ENCODE data around the gene MAGI3.

DNA sequence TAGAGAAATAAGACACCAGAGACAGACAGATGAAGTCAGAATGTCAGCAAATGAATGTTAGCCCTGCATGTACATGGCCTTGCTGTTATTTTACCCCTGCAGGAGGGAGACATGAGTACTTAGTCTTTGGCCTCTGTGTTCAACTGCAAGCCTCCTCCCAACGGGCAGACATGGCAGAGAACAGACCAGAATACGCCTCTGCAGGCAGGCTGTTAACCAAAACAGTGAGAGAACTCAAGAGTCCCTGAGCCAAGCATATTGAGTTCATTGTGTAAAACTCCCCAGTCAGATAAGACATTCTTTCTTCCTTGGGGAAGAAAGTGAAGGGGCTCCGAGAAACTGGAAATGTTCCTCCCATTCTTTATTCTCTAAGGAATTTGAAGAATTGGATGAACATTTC is 218.1 kb downstream of the MAGI3 start:
- no peak for TF ChIP-seq RAD21 (IDR thresholded peaks at IDR 0.05)
- TF ChIP-seq, protein P1, sequence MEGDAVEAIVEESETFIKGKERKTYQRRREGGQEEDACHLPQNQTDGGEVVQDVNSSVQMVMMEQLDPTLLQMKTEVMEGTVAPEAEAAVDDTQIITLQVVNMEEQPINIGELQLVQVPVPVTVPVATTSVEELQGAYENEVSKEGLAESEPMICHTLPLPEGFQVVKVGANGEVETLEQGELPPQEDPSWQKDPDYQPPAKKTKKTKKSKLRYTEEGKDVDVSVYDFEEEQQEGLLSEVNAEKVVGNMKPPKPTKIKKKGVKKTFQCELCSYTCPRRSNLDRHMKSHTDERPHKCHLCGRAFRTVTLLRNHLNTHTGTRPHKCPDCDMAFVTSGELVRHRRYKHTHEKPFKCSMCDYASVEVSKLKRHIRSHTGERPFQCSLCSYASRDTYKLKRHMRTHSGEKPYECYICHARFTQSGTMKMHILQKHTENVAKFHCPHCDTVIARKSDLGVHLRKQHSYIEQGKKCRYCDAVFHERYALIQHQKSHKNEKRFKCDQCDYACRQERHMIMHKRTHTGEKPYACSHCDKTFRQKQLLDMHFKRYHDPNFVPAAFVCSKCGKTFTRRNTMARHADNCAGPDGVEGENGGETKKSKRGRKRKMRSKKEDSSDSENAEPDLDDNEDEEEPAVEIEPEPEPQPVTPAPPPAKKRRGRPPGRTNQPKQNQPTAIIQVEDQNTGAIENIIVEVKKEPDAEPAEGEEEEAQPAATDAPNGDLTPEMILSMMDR (IDR thresholded peaks at IDR 0.05; ENCODE audit: low read depth, low read length, missing input control) = no peak
- no peak for TF ChIP-seq TAF1 (conservative IDR thresholded peaks at IDR 0.05)
- TF ChIP-seq FOXA1 (IDR thresholded peaks at IDR 0.05) = no peak
- no peak for TF ChIP-seq HNF4A (conservative IDR thresholded peaks at IDR 0.05)
- TF ChIP-seq, protein P2, sequence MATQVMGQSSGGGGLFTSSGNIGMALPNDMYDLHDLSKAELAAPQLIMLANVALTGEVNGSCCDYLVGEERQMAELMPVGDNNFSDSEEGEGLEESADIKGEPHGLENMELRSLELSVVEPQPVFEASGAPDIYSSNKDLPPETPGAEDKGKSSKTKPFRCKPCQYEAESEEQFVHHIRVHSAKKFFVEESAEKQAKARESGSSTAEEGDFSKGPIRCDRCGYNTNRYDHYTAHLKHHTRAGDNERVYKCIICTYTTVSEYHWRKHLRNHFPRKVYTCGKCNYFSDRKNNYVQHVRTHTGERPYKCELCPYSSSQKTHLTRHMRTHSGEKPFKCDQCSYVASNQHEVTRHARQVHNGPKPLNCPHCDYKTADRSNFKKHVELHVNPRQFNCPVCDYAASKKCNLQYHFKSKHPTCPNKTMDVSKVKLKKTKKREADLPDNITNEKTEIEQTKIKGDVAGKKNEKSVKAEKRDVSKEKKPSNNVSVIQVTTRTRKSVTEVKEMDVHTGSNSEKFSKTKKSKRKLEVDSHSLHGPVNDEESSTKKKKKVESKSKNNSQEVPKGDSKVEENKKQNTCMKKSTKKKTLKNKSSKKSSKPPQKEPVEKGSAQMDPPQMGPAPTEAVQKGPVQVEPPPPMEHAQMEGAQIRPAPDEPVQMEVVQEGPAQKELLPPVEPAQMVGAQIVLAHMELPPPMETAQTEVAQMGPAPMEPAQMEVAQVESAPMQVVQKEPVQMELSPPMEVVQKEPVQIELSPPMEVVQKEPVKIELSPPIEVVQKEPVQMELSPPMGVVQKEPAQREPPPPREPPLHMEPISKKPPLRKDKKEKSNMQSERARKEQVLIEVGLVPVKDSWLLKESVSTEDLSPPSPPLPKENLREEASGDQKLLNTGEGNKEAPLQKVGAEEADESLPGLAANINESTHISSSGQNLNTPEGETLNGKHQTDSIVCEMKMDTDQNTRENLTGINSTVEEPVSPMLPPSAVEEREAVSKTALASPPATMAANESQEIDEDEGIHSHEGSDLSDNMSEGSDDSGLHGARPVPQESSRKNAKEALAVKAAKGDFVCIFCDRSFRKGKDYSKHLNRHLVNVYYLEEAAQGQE (IDR thresholded peaks at IDR 0.05) = no peak
- TF ChIP-seq, protein P3, sequence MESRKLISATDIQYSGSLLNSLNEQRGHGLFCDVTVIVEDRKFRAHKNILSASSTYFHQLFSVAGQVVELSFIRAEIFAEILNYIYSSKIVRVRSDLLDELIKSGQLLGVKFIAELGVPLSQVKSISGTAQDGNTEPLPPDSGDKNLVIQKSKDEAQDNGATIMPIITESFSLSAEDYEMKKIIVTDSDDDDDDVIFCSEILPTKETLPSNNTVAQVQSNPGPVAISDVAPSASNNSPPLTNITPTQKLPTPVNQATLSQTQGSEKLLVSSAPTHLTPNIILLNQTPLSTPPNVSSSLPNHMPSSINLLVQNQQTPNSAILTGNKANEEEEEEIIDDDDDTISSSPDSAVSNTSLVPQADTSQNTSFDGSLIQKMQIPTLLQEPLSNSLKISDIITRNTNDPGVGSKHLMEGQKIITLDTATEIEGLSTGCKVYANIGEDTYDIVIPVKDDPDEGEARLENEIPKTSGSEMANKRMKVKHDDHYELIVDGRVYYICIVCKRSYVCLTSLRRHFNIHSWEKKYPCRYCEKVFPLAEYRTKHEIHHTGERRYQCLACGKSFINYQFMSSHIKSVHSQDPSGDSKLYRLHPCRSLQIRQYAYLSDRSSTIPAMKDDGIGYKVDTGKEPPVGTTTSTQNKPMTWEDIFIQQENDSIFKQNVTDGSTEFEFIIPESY (IDR thresholded peaks at IDR 0.05) = no peak
- TF ChIP-seq YY1 (IDR thresholded peaks at IDR 0.05) = no peak
- TF ChIP-seq FOXA2 (IDR thresholded peaks at IDR 0.05) = no peak
- TF ChIP-seq EGR1 (IDR thresholded peaks at IDR 0.05; ENCODE audit: low read depth in 2 of 2) = no peak
- no peak for TF ChIP-seq SP1 (IDR thresholded peaks at IDR 0.05)
- no peak for TF ChIP-seq GABPA (IDR thresholded peaks at IDR 0.05 in 1 of 2, conservative IDR thresholded peaks at IDR 0.05 in 1 of 2)
- TF ChIP-seq, protein P4, sequence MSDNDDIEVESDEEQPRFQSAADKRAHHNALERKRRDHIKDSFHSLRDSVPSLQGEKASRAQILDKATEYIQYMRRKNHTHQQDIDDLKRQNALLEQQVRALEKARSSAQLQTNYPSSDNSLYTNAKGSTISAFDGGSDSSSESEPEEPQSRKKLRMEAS (IDR thresholded peaks at IDR 0.05) = no peak

Data from liver (tissue), 3 donors.